ENCODE measurements around the gene SNX3.

Gene SNX3

GRCh38 chr6:108175176-108175591 is 85.7 kb downstream of the SNX3 start:
- TF ChIP-seq CTCF (IDR thresholded peaks at IDR 0.05; ENCODE audit: borderline replicate concordance, extremely low read depth, low read length, poor library complexity, severe bottlenecking), result no peak
- no peak for TF ChIP-seq EZH2 (IDR thresholded peaks at IDR 0.05; ENCODE audit: borderline replicate concordance, low read depth, low read length, severe bottlenecking)
- no peak overlapping the region for H3K4me2 ChIP-seq (ENCODE audit: insufficient read depth, low read length)
- no peak overlapping the region for H3K27ac ChIP-seq (ENCODE audit: low read length)
- no peaks in the 10 kb centered on the region for H3K9me3 ChIP-seq (ENCODE audit: insufficient read depth, low read length, severe bottlenecking)
- ATAC-seq (ENCODE audit: insufficient read depth, low read depth) (no peak), DNase-seq (no peak)
- H3K79me2 ChIP-seq (ENCODE audit: insufficient read depth, low read length), result no peaks in the 10 kb centered on the region
- H2AFZ ChIP-seq (ENCODE audit: low read depth, low read length), result no peak overlapping the region
- H4K20me1 ChIP-seq (ENCODE audit: insufficient read depth, low read length), result no peaks in the 10 kb centered on the region
- no peaks in the 10 kb centered on the region for H3K36me3 ChIP-seq (ENCODE audit: insufficient read depth, low read length)
- no peaks in the 10 kb centered on the region for H3K27me3 ChIP-seq (ENCODE audit: insufficient read depth, low read length, poor library complexity)
- H3K9ac ChIP-seq (ENCODE audit: low read depth, low read length), result no peak overlapping the region
- peaks cover 5% of the 10 kb centered on the region for H3K4me1 ChIP-seq (ENCODE audit: insufficient read depth, low read length)
- H3K4me3 ChIP-seq (ENCODE audit: low read depth in 1 of 2, low read length in 2 of 2), result no peak overlapping the region

GRCh38 chr6:108174371-108175175 is 86.3 kb downstream of the SNX3 start:
- ATAC-seq (ENCODE audit: insufficient read depth, low read depth) (no peak), DNase-seq (no peak)
- H2AFZ ChIP-seq (ENCODE audit: low read depth, low read length), result no peak overlapping the region
- TF ChIP-seq CTCF (IDR thresholded peaks at IDR 0.05; ENCODE audit: borderline replicate concordance, extremely low read depth, low read length, poor library complexity, severe bottlenecking) (no peak), EZH2 (IDR thresholded peaks at IDR 0.05; ENCODE audit: borderline replicate concordance, low read depth, low read length, severe bottlenecking) (no peak)
- no peak overlapping the region for H3K27ac ChIP-seq (ENCODE audit: low read length)
- no peaks in the 10 kb centered on the region for H3K79me2 ChIP-seq (ENCODE audit: insufficient read depth, low read length)
- H3K27me3 ChIP-seq (ENCODE audit: insufficient read depth, low read length, poor library complexity), result no peaks in the 10 kb centered on the region
- no peak overlapping the region for H3K4me2 ChIP-seq (ENCODE audit: insufficient read depth, low read length)
- H4K20me1 ChIP-seq (ENCODE audit: insufficient read depth, low read length), result no peaks in the 10 kb centered on the region
- no peak overlapping the region for H3K4me3 ChIP-seq (ENCODE audit: low read depth in 1 of 2, low read length in 2 of 2)
- H3K4me1 ChIP-seq (ENCODE audit: insufficient read depth, low read length), result peaks cover 5% of the 10 kb centered on the region
- H3K9me3 ChIP-seq (ENCODE audit: insufficient read depth, low read length, severe bottlenecking), result no peaks in the 10 kb centered on the region
- H3K36me3 ChIP-seq (ENCODE audit: insufficient read depth, low read length), result no peaks in the 10 kb centered on the region
- no peak overlapping the region for H3K9ac ChIP-seq (ENCODE audit: low read depth, low read length)

- no peaks in the 10 kb centered on the region for H4K20me1 ChIP-seq (ENCODE audit: insufficient read depth, low read length)
- no peaks in the 10 kb centered on the region for H3K27me3 ChIP-seq (ENCODE audit: insufficient read depth, low read length, poor library complexity)
- H2AFZ ChIP-seq (ENCODE audit: low read depth, low read length), result no peak overlapping the region
- H3K9ac ChIP-seq (ENCODE audit: low read depth, low read length), result no peak overlapping the region
- no peak overlapping the region for H3K4me2 ChIP-seq (ENCODE audit: insufficient read depth, low read length)
- H3K4me3 ChIP-seq (ENCODE audit: low read depth in 1 of 2, low read length in 2 of 2), result no peak overlapping the region
- no peaks in the 10 kb centered on the region for H3K4me1 ChIP-seq (ENCODE audit: insufficient read depth, low read length)
- DNase-seq (no peak), ATAC-seq (ENCODE audit: insufficient read depth, low read depth) (no peak)
- H3K79me2 ChIP-seq (ENCODE audit: insufficient read depth, low read length), result no peaks in the 10 kb centered on the region
- H3K27ac ChIP-seq (ENCODE audit: low read length), result no peak overlapping the region
- H3K36me3 ChIP-seq (ENCODE audit: insufficient read depth, low read length), result no peaks in the 10 kb centered on the region
- no peaks in the 10 kb centered on the region for H3K9me3 ChIP-seq (ENCODE audit: insufficient read depth, low read length, severe bottlenecking)
- no peak for TF ChIP-seq CTCF (IDR thresholded peaks at IDR 0.05; ENCODE audit: borderline replicate concordance, extremely low read depth, low read length, poor library complexity, severe bottlenecking)
- TF ChIP-seq EZH2 (IDR thresholded peaks at IDR 0.05; ENCODE audit: borderline replicate concordance, low read depth, low read length, severe bottlenecking), result no peak
Observed at GRCh38 chr6:108171918-108172516, 88.8 kb downstream of the SNX3 start.

Measured in DND-41 (cell line).